K562 (cell line): Measurements from ENCODE around the gene PLA2G2C. TPM values are rescaled to one million over a fixed set of nuclear protein-coding genes. Genes with fewer than 3 reads are reported as not detected.

Source experiments
- AFF4 ChIP-seq: sonication (generic); formaldehyde crosslinking; IDR thresholded peaks from 2 replicates; pipeline ENCODE4 v1.8.0; 2023; ENCODE audit warnings: mild to moderate bottlenecking, missing genetic modification reagents
- E2F6 ChIP-seq, 2 experiments: IDR thresholded peaks; 2 replicates each; pipeline ENCODE4 v1.6.1; 2011; ENCODE audit warnings: borderline replicate concordance in 1 of 2, control low read depth in 1 of 2, low read depth in 1 of 2, low read length in 1 of 2, mild to moderate bottlenecking in 1 of 2, mixed read lengths in 1 of 2, moderate library complexity in 1 of 2; ENCODE audit not compliant: insufficient read depth in 1 of 2, insufficient read length in 1 of 2, poor library complexity in 1 of 2, severe bottlenecking in 1 of 2; ENCODE audit errors: extremely low read depth in 1 of 2
- MLLT1 ChIP-seq, 2 experiments: fragments of 450-650 bp; IDR thresholded peaks; 2 replicates each; pipeline ENCODE4 v1.6.1; 2016
- MXI1 ChIP-seq: IDR thresholded peaks from 2 replicates; pipeline ENCODE4 v1.6.1; 2011; ENCODE audit warnings: low read depth, mild to moderate bottlenecking, improper control_type of control experiment, low read length
- ZNF124 ChIP-seq: sonication (generic); formaldehyde crosslinking; IDR thresholded peaks from 2 replicates; pipeline ENCODE4 v1.8.1; 2022; ENCODE audit warnings: missing genetic modification reagents
- ZNF274 ChIP-seq: IDR thresholded peaks from 2 replicates; pipeline ENCODE4 v1.6.1; 2011; ENCODE audit warnings: low read depth, mild to moderate bottlenecking, low read length, moderate library complexity, borderline replicate concordance
- ZNF395 ChIP-seq: fragments of 200-800 bp; sonication (Bioruptor generic); IDR thresholded peaks from 2 replicates; pipeline ENCODE4 v1.6.1; 2017; ENCODE audit warnings: missing genetic modification characterization, missing compliant biosample characterization
- ZNF609 ChIP-seq: sonication (generic); formaldehyde crosslinking; IDR thresholded peaks from 2 replicates; pipeline ENCODE4 v1.8.1; 2023; ENCODE audit warnings: missing genetic modification reagents, mild to moderate bottlenecking, borderline replicate concordance
- ZNF695 ChIP-seq: fragments of 450-650 bp; formaldehyde crosslinking; IDR thresholded peaks from 2 replicates; pipeline ENCODE4 v1.4.0; 2020; ENCODE audit warnings: mild to moderate bottlenecking, moderate library complexity
- ZNF699 ChIP-seq: fragments of 250-450 bp; sonication (Bioruptor Pico); IDR thresholded peaks from 2 replicates; pipeline ENCODE4 v1.8.0; 2021; ENCODE audit warnings: mild to moderate bottlenecking, moderate library complexity; ENCODE audit not compliant: insufficient replicate concordance
- polyA plus RNA-seq, 8 experiments: library from polyadenylated mRNA; depleted of rRNA in 4 of 8; stranded (reverse) in 5 of 8; unstranded in 3 of 8; fragments of >200 nt; fragmentation: Nextera tagmentation in 2 of 8; fragmentation: Illumina TruSeq in 1 of 8; extraction: Ambion mirVana in 2 of 8; extraction: Trizol in 1 of 8; gene quantifications; 2 replicates each; pipeline versions ENCODE4 v1.2.1 to v1.2.3, GENCODE V29; 2011 to 2014; ENCODE audit warnings: inconsistent platforms in 1 of 8, missing spikeins in 1 of 8
- total RNA-seq, 7 experiments: library from RNA; depleted of rRNA in 6 of 7; stranded (reverse); fragments of >200 nt in 6 of 7; fragmentation: Illumina TruSeq in 2 of 7; extraction: Trizol in 2 of 7; gene quantifications; 2 replicates each; pipeline versions ENCODE4 v1.2.1 to v1.2.3, GENCODE V29; 2011 to 2021; ENCODE audit warnings: low replicate concordance in 1 of 7

PLA2G2C gene
- total and polyA plus RNA-seq, 9 of the 15 experiments (the other 6 are each of a cell fraction or from before 2014, with no cell fraction given) = 0.14 to 0.49 (median 0.21) TPM

GRCh38 chr1:20183616-20184271 lies 2.6 kb downstream of the PLA2G2C start (continued):
- TF ChIP-seq AFF4 (CRISPR knock-in tag) (no peak), ZNF124 (CRISPR knock-in tag) (no peak), ZNF274 (no peak), MLLT1 (IDR thresholded peaks at IDR 0.05) (0 out of 4 replicates have a peak, but pooled peaks of 1 of the 2 experiments have one; percentile 30), ZNF609 (CRISPR knock-in tag) (peak; percentile 40; the same call in 1 of the 2 replicates), ZNF695 (CRISPR knock-in tag) (no peak), ZNF699 (CRISPR knock-in tag) (no peak), MXI1 (no peak), E2F6 (IDR thresholded peaks at IDR 0.05; ENCODE audit: borderline replicate concordance in 1 of 2, extremely low read depth in 1 of 2, insufficient read depth in 1 of 2, insufficient read length in 1 of 2, low read depth in 1 of 2, low read length in 1 of 2, poor library complexity in 1 of 2, severe bottlenecking in 1 of 2) (no peak), ZNF395 (CRISPR knock-in tag) (no peak; the same call in 1 of the 2 replicates)
